GM12872 (cell line): ENCODE measurements around the gene RACGAP1.

Source experiments
- TF ChIP-seq, protein P1 (sequence below): IDR thresholded peaks from 3 replicates; pipeline ENCODE4 v1.5.1; 2011; ENCODE audit warnings: low read depth, mild to moderate bottlenecking, low read length, moderate library complexity; ENCODE audit not compliant: insufficient read depth

The RACGAP1 gene

DNA sequence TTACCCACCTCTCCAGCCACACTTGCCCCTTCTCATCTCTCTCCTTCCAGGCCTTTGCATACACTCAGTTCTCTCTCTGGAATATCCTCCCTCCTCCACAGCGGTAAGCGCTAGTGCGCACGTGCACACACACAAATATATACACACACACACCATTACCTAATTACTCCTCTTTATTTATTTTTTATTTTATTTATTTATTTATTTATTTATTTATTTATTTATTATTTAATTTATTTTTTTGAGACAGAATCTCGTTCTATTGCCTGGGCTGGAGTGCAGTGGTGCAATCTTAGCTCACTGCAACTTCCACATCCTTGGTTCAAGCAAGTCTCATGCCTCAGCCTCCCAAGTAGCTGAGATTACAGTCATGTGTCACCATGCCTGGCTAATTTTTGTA lies 43.8 kb upstream of the RACGAP1 start:
- TF ChIP-seq, protein P1, sequence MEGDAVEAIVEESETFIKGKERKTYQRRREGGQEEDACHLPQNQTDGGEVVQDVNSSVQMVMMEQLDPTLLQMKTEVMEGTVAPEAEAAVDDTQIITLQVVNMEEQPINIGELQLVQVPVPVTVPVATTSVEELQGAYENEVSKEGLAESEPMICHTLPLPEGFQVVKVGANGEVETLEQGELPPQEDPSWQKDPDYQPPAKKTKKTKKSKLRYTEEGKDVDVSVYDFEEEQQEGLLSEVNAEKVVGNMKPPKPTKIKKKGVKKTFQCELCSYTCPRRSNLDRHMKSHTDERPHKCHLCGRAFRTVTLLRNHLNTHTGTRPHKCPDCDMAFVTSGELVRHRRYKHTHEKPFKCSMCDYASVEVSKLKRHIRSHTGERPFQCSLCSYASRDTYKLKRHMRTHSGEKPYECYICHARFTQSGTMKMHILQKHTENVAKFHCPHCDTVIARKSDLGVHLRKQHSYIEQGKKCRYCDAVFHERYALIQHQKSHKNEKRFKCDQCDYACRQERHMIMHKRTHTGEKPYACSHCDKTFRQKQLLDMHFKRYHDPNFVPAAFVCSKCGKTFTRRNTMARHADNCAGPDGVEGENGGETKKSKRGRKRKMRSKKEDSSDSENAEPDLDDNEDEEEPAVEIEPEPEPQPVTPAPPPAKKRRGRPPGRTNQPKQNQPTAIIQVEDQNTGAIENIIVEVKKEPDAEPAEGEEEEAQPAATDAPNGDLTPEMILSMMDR: no peak

DNA sequence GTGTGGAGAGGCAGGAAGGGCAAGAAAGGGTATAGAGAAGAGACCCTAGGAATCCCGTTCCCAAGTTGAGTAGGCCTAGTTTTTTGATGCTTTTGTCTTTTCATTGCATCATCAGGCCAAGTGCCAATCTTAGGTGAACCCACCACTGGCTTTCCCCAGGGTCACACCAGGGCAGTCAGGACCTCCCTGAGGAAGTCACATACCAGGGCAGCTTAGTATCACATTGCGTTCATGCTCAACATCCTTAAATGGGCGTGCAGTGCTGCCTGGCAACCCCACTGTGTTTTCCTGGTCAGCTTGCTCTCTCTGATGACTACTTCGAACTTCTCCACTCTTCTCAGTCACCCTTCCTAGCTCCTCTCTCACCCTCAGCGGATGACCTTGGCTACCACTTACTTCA lies 41.1 kb upstream of the RACGAP1 start:
- TF ChIP-seq, protein P1: no peak

DNA sequence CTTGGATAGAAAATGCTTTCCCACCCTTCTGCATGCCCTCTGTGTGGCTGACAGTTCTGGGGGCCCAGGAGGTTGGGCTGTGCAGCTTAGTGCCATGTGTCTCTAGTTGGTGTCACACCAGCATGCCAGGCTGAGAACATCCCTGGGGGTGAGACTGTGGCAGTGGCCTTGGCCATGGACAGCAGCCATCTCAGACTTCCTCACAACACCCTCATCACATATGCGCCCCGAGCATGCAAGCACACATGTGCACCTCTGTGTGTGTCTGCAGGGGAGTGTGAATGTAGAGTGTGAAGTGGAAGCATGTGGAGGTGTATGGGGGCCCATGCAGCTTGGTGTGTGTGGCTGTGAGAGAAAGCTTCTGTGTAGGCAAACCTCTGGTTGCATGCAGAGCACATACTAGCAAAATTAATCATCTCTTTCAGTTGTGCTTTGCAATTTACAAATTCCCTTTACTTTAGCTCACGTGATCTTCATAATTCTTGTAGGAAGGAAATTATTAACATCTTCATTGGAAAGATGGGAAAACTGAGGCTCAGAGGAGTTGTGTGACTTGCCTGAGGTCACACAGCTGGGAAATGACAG lies 40.5 kb upstream of the RACGAP1 start:
- TF ChIP-seq, protein P1: no peak

DNA sequence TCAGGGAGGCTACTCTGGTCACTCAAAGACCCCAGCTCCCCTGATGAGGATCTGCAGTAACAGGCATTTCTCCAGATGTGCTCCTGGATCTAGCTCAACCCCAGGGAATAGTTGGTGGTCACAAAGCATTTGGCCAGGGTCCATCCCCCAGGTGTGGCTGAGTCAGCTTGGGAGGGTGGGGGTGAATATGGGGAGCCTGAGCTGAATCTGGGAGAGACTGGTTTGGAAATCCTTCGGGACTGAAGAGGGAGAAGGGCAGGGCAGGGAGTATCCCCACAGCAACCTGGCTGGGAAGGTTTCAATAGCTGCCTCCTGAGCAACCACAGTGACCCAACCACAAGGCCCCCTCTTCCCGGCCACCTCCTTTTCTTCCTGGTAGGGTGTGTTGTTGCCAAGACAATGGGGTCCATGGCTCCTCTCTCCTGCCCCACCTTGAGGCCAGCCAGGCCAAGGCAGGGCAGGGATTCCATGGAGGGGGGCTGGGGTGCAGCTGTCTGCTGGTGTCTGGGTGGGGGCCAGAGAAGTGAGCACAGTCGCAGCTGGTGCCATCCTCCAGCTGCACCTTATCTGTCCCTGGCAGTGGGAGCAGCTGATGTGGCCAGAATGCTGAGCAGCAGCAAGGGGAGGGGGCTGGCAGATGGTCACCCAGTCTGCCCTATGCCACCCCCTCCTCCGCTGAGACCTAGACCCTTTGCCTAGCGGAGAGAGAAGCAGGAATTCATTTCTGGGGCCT lies 37.6 kb upstream of the RACGAP1 start:
- TF ChIP-seq, protein P1: no peak

DNA sequence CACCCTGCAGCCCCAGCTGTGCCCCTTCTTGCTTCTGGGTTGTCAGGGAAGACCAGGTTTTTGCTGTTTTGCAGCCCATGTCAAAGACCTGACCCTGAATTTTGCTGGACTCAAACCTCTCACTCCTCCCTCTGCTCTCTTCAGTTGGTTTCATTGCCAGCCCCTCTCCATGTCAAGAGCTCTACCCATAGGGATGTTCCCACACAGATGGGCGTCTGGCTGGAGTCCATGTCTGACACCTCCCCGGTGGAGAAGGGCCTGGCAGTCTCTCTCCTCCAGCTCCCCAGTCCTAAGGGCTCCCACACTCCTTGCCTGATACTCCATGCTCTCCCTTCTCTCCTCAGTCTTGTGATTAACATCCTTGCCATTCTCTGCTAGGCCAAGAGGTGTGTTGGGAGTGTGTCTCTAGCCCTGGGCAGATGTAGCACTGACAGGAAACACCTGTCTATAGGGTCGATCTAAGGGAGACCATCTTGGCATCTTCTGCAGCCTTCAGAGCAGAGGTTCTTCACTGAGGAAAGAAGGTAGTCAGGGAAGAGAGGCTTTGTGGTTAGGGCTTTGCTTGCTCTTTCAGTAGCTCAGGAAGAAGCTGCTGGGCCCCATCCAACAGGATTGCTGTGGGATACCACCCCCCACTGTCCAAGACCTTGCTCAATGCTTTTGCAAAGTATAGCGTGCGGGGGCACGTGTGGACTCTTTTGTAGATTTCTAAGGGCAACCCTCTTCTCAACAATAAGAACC lies 36.8 kb upstream of the RACGAP1 start:
- TF ChIP-seq, protein P1: no peak

DNA sequence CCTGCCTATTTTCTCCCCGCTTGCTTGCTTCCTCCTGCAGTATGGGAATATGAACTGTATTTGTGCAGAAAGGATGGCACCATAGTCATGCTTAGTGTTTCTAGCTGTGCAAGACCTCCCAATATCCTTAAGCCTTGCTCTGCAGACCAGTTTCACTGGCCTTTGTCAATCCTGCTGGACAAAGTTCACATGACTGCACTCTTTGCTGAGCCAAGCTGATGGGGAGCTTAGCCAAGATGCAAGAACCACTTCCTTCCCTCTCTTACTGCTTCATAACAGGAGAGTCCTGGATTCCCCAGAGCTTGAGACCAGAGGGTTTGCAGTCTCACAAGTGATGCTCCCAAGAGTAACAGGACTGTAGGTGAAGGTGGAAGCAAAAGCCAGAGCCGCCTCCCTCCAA lies 35.9 kb upstream of the RACGAP1 start:
- TF ChIP-seq, protein P1: no peak

DNA sequence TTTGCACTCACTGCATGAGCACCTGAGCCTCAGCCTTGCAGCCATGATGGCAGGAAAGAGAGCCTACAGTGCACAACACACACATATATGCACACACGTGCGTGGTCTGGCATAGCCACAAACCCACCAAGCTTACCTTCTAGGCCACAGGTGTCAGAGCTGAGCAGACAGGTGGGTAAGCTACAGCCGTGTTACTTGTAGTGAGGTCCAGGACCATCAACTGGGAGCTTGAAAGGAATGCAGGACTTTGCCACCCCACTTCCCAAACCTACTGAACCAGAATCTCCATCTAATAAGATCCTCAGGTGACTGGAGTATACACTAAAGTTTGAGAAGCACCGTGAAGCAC lies 34.8 kb upstream of the RACGAP1 start:
- TF ChIP-seq, protein P1: no peak
